ENCODE data around the gene MED27. TPM values are rescaled to one million over a fixed set of nuclear protein-coding genes. Genes with fewer than 3 reads are reported as not detected.

Gene MED27
- total RNA-seq, 1 donor from 2014 or later: 25.1 TPM

DNA sequence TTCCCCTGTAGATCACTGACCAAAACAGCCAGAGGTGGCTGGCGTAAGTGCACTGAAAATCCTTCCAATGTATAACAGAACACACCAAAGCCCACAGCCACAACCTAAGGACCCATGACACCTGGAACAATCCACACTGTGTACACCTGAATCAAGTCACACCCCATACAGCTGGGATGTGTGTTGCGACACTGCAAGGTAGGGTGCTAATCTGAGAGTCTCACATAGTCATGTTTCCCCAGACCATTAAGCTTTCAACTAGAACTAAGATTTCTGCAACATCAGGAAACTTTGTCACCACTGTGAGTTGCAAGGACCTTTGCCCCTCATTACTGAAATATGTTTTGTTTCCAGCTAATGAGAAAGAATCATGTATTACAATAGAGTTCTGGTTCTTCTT is 59.4 kb downstream of the MED27 start:
- H3K27ac Mint-ChIP-seq: no peak overlapping the region
- H3K4me1 Mint-ChIP-seq (ENCODE audit: low read depth): peaks cover 29% of the 10 kb centered on the region
- no peaks in the 10 kb centered on the region for H3K27me3 Mint-ChIP-seq
- DNase-seq (ENCODE audit: low spot score, unreplicated experiment): no peak
- H3K4me3 Mint-ChIP-seq (ENCODE audit: low read depth): no peak overlapping the region
- H3K36me3 Mint-ChIP-seq (ENCODE audit: insufficient read depth): peaks cover 2% of the 10 kb centered on the region
- H3K9me3 Mint-ChIP-seq (ENCODE audit: low read depth): no peaks in the 10 kb centered on the region
- TF ChIP-seq, protein P1, sequence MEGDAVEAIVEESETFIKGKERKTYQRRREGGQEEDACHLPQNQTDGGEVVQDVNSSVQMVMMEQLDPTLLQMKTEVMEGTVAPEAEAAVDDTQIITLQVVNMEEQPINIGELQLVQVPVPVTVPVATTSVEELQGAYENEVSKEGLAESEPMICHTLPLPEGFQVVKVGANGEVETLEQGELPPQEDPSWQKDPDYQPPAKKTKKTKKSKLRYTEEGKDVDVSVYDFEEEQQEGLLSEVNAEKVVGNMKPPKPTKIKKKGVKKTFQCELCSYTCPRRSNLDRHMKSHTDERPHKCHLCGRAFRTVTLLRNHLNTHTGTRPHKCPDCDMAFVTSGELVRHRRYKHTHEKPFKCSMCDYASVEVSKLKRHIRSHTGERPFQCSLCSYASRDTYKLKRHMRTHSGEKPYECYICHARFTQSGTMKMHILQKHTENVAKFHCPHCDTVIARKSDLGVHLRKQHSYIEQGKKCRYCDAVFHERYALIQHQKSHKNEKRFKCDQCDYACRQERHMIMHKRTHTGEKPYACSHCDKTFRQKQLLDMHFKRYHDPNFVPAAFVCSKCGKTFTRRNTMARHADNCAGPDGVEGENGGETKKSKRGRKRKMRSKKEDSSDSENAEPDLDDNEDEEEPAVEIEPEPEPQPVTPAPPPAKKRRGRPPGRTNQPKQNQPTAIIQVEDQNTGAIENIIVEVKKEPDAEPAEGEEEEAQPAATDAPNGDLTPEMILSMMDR (IDR thresholded peaks at IDR 0.05; ENCODE audit: unreplicated experiment): no peak

DNA sequence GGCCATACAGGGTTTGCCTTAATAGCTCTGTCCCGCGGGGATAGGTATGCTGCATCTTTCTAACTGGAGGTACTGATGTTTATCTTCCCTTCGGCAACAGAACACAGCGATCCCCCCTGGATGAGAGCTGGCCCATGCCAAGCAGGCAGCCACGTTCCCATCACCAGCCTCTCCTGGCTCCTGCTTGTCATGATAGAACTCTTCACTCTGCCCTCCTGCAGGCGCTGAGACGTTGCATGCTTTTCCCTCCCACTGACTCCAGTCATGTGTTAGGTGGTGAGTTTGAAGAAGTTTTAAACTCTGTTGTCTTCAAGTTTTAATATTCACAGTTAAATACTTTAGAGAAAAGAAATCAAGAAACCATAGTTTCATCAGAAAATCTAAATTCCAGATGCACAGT is 60.0 kb downstream of the MED27 start:
- H3K36me3 Mint-ChIP-seq (ENCODE audit: insufficient read depth): peaks cover under 1% of the 10 kb centered on the region
- no peaks in the 10 kb centered on the region for H3K9me3 Mint-ChIP-seq (ENCODE audit: low read depth)
- no peak overlapping the region for H3K4me3 Mint-ChIP-seq (ENCODE audit: low read depth)
- no peak overlapping the region for H3K27ac Mint-ChIP-seq
- TF ChIP-seq, protein P1 (IDR thresholded peaks at IDR 0.05; ENCODE audit: unreplicated experiment): no peak
- no peaks in the 10 kb centered on the region for H3K27me3 Mint-ChIP-seq
- H3K4me1 Mint-ChIP-seq (ENCODE audit: low read depth): peaks cover 26% of the 10 kb centered on the region
- no peak for DNase-seq (ENCODE audit: low spot score, unreplicated experiment)

DNA sequence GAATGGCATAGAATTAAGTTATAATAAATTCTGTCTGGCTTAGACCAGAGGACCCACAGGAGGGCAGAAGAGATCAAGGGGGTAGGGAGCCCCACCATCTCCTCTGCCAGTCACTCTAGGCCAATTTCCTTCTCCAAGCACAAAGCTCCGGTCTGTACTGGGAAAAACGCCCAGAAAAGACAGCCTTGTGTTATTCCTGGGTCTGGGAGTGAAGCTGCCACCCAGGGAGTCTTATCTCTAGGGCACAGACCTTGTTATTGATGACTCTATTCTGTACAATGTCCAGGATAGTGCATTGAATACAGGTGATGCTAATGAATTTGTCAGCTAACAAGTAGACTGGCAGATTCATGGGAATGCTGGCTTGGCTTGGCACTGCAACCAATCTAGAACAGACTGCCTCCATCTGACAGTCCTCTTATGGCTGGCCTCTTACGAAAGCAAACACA is 60.7 kb downstream of the MED27 start:
- Mint-ChIP-seq H3K9me3 (ENCODE audit: low read depth) (no peaks in the 10 kb centered on the region), H3K27me3 (no peaks in the 10 kb centered on the region), H3K27ac (no peak overlapping the region), H3K4me1 (ENCODE audit: low read depth) (peaks cover 22% of the 10 kb centered on the region), H3K36me3 (ENCODE audit: insufficient read depth) (no peaks in the 10 kb centered on the region), H3K4me3 (ENCODE audit: low read depth) (no peak overlapping the region)
- TF ChIP-seq, protein P1 (IDR thresholded peaks at IDR 0.05; ENCODE audit: unreplicated experiment): no peak
- no peak for DNase-seq (ENCODE audit: low spot score, unreplicated experiment)

DNA sequence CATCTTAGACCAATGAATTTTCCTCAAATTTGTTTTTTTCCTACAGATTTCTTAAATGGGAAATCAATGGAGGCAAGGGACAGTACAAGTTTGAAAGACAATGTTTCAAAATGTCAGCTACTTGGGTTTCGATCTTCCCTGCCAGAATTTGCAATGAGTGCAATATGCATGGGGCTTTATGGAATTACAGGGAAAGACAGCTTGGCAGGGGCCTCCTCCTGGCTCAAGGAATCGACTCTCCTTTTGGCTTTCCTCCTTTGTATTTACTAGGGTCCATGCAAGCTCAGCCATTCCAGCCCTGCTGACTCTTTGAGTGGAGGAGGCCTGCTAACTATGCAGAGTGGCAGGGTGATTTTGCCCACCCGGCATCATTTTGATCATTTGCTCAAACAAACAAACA is 63.2 kb downstream of the MED27 start:
- Mint-ChIP-seq H3K27me3 (no peaks in the 10 kb centered on the region), H3K4me1 (ENCODE audit: low read depth) (peaks cover 27% of the 10 kb centered on the region), H3K4me3 (ENCODE audit: low read depth) (no peak overlapping the region), H3K9me3 (ENCODE audit: low read depth) (no peaks in the 10 kb centered on the region), H3K27ac (no peak overlapping the region), H3K36me3 (ENCODE audit: insufficient read depth) (peaks cover 7% of the 10 kb centered on the region)
- no peak for DNase-seq (ENCODE audit: low spot score, unreplicated experiment)
- TF ChIP-seq, protein P1 (IDR thresholded peaks at IDR 0.05; ENCODE audit: unreplicated experiment): no peak

DNA sequence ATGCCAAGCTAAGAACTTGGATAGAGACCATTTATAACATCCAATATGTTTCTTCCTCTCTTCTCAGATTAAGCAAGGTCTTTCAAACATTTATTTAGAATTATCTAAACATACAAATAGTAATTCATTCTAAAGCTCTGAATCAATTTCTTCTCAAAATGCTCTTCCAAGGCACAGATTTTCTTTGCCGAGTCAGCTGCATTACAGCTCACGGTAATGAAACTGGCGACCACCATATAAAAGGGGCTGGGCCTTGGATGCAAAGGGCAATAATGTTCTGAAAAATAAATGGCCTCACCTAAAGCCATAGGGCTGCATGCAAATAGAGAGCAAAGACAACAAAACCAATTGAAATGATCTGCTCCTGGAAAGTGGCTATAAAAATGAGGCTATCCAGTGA is 63.8 kb downstream of the MED27 start:
- H3K36me3 Mint-ChIP-seq (ENCODE audit: insufficient read depth): peaks cover 7% of the 10 kb centered on the region
- TF ChIP-seq, protein P1 (IDR thresholded peaks at IDR 0.05; ENCODE audit: unreplicated experiment): no peak
- H3K27me3 Mint-ChIP-seq: no peaks in the 10 kb centered on the region
- no peak overlapping the region for H3K27ac Mint-ChIP-seq
- peaks cover 22% of the 10 kb centered on the region for H3K4me1 Mint-ChIP-seq (ENCODE audit: low read depth)
- no peaks in the 10 kb centered on the region for H3K9me3 Mint-ChIP-seq (ENCODE audit: low read depth)
- no peak overlapping the region for H3K4me3 Mint-ChIP-seq (ENCODE audit: low read depth)
- DNase-seq (ENCODE audit: low spot score, unreplicated experiment): no peak

Data from progenitor cell of endocrine pancreas (in vitro differentiated cells).